Measurements from ENCODE around the gene IL10RB. TPM values are rescaled to one million over a fixed set of nuclear protein-coding genes. Genes with fewer than 3 reads are reported as not detected.
"Not testable (repeated sequence)": the region's sequence is repeated elsewhere in the genome, so short reads cannot be mapped to it uniquely, and the experiment has no call there.

The IL10RB gene
- total RNA-seq, 1 experiment from 2014 or later, result 18.2 TPM

DNA sequence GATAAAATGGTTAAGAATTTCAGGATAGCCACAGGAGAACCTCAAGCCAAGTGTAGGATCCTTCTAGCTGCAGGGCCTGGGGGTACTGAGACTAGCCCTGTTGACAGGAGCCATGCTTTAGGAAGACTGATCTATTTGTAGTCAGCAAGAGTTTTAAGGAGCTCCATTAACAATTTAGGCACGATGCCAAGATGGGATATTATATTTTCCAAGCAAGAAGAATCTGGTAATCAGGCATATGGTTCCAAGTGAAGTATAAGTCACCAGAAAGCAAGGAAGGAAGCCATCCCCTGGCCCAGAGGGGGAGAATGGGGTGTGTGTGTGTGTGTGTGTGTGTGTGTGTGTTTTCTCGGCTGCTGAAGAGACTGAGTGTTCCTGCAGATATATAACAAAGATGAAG is 29.4 kb upstream of the IL10RB start:
- H3K27ac Mint-ChIP-seq (ENCODE audit: unreplicated experiment), result no peak overlapping the region
- TF ChIP-seq, protein P1, sequence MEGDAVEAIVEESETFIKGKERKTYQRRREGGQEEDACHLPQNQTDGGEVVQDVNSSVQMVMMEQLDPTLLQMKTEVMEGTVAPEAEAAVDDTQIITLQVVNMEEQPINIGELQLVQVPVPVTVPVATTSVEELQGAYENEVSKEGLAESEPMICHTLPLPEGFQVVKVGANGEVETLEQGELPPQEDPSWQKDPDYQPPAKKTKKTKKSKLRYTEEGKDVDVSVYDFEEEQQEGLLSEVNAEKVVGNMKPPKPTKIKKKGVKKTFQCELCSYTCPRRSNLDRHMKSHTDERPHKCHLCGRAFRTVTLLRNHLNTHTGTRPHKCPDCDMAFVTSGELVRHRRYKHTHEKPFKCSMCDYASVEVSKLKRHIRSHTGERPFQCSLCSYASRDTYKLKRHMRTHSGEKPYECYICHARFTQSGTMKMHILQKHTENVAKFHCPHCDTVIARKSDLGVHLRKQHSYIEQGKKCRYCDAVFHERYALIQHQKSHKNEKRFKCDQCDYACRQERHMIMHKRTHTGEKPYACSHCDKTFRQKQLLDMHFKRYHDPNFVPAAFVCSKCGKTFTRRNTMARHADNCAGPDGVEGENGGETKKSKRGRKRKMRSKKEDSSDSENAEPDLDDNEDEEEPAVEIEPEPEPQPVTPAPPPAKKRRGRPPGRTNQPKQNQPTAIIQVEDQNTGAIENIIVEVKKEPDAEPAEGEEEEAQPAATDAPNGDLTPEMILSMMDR (IDR thresholded peaks at IDR 0.05; ENCODE audit: unreplicated experiment), result no peak
- H3K36me3 Mint-ChIP-seq (ENCODE audit: insufficient read depth, unreplicated experiment), result peaks cover 14% of the 10 kb centered on the region
- no TSS peak for BruUV-seq (replicated peaks)
- DNase-seq, result no peak
- intact Hi-C loops (cut with micrococcal nuclease; ENCODE audit: unreplicated experiment), result no loop called here
- H3K9me3 Mint-ChIP-seq (ENCODE audit: low read depth, unreplicated experiment), result no peaks in the 10 kb centered on the region
- H3K4me3 Mint-ChIP-seq (ENCODE audit: low read depth, unreplicated experiment), result no peak overlapping the region
- no peaks in the 10 kb centered on the region for H3K27me3 Mint-ChIP-seq (ENCODE audit: unreplicated experiment)
- peaks cover 26% of the 10 kb centered on the region for H3K4me1 Mint-ChIP-seq (ENCODE audit: low read depth, unreplicated experiment)
- CTCF ChIA-PET, result no interaction called here

DNA sequence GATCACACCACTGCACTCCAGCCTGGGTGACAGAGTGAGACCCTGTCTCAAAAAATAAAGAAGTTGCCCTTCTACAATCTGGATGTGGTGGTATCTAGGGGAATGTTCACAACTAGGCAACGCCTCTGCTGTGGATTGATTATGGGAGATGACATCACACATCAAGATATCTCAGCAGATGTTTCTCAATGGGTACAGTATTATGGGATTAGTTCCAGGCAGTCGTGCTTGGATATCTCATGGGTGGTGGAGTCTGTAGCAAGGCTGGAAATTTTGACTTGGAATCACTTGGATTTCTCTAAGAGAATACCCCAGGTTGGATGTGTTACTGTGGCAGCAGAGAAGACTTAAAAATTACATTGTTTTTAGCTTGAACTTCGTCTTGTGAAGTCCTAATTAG is 28.7 kb upstream of the IL10RB start:
- Mint-ChIP-seq H3K27ac (ENCODE audit: unreplicated experiment) (no peak overlapping the region), H3K4me1 (ENCODE audit: low read depth, unreplicated experiment) (peaks cover 19% of the 10 kb centered on the region), H3K36me3 (ENCODE audit: insufficient read depth, unreplicated experiment) (peaks cover 13% of the 10 kb centered on the region), H3K4me3 (ENCODE audit: low read depth, unreplicated experiment) (no peak overlapping the region), H3K9me3 (ENCODE audit: low read depth, unreplicated experiment) (no peaks in the 10 kb centered on the region), H3K27me3 (ENCODE audit: unreplicated experiment) (no peaks in the 10 kb centered on the region)
- no peak for DNase-seq
- CTCF ChIA-PET, result no interaction called here
- BruUV-seq (replicated peaks), result no TSS peak
- TF ChIP-seq, protein P1 (IDR thresholded peaks at IDR 0.05; ENCODE audit: unreplicated experiment), result no peak
- intact Hi-C loops (cut with micrococcal nuclease; ENCODE audit: unreplicated experiment), result no loop called here

DNA sequence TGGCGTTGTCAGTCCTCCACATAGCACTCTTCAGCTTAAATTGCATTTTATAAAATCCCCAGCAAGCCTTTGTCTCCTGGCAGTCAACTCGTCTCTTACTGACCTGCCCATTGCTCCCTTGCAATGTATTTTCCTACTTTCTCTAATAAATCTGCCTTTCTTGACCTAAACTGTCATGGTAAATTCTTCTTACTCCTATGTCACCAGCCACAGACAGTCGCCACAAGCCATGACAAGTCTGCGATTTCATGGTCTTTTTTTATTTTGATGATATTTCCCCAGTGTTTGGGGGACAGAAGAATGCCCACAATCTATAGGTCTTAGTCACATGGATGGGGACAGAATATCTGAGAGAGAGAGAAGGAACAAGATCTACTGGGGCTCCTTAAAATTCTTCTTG is 28.0 kb upstream of the IL10RB start:
- Mint-ChIP-seq H3K4me1 (ENCODE audit: low read depth, unreplicated experiment) (peaks cover 12% of the 10 kb centered on the region), H3K9me3 (ENCODE audit: low read depth, unreplicated experiment) (no peaks in the 10 kb centered on the region), H3K4me3 (ENCODE audit: low read depth, unreplicated experiment) (no peak overlapping the region), H3K27me3 (ENCODE audit: unreplicated experiment) (no peaks in the 10 kb centered on the region), H3K36me3 (ENCODE audit: insufficient read depth, unreplicated experiment) (peaks cover 9% of the 10 kb centered on the region), H3K27ac (ENCODE audit: unreplicated experiment) (no peak overlapping the region)
- BruUV-seq (replicated peaks), result no TSS peak
- TF ChIP-seq, protein P1 (IDR thresholded peaks at IDR 0.05; ENCODE audit: unreplicated experiment), result no peak
- intact Hi-C loops (cut with micrococcal nuclease; ENCODE audit: unreplicated experiment), result no loop called here
- DNase-seq, result no peak
- CTCF ChIA-PET, result no interaction called here

DNA sequence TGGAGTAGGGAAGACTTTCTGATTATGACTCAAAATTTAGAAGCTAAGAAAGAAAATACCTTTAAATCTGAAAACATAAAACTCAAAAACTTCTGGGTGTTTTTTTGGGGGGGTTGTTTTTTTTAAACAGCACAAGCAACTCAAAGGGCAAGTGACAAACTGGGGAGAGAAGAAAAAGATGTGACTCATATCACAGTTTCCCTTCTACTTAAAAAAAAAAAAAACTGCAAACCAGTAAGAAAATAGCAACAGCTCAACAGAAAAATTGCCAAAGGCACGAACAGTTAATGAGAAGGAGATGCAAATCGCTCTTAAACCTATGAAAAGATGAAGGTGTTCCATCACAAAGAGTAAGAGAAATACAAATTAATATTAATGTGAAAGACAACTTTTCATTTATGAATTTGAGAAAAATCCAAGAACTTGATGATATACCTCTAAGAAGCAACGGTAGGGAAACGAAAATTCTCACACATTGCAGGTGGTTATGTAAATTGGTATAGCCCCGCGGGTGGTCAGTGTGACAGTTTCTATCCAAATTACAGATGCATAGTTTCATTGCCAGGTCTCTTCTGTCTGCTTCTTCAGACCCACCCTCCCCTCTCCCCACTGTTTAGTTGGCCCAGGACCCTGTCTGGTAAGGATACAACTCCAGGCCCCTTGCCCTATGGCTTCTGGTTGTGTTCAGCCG is 27.5 kb upstream of the IL10RB start:
- Mint-ChIP-seq H3K4me3 (ENCODE audit: low read depth, unreplicated experiment) (no peak overlapping the region), H3K27me3 (ENCODE audit: unreplicated experiment) (no peaks in the 10 kb centered on the region), H3K27ac (ENCODE audit: unreplicated experiment) (no peak overlapping the region), H3K4me1 (ENCODE audit: low read depth, unreplicated experiment) (peaks cover 7% of the 10 kb centered on the region), H3K36me3 (ENCODE audit: insufficient read depth, unreplicated experiment) (peaks cover 9% of the 10 kb centered on the region), H3K9me3 (ENCODE audit: low read depth, unreplicated experiment) (no peaks in the 10 kb centered on the region)
- CTCF ChIA-PET, result no interaction called here
- intact Hi-C loops (cut with micrococcal nuclease; ENCODE audit: unreplicated experiment), result no loop called here
- TF ChIP-seq, protein P1 (IDR thresholded peaks at IDR 0.05; ENCODE audit: unreplicated experiment), result no peak
- DNase-seq, result no peak
- BruUV-seq (replicated peaks), result no TSS peak

DNA sequence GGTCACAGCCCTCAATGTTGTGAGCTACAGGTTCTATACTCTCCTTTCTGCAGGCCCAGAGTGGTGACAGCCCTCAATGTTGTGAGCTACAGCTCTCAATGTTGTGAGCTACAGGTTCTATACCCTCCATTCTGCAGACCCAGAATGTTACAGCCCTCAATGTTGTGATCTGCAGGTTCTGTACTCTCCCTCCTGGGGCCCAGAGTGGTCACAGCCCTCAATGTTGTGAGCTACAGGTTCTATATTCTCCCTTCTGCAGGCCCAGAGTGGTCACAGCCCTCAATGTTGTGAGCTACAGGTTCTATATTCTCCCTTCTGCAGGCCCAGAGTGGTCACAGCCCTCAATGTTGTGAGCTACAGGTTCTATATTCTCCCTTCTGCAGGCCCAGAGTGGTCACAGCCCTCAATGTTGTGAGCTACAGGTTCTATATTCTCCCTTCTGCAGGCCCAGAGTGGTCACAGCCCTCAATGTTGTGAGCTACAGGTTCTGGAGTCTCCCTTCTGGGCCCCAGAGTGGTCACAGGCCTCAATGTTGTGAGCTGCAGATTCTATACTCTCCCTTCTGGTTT is 26.5 kb upstream of the IL10RB start:
- not testable (repeated sequence) for DNase-seq

More for the DNA sequence above, 26.5 kb upstream of the IL10RB start:
- intact Hi-C loops (cut with micrococcal nuclease; ENCODE audit: unreplicated experiment); CTCF ChIA-PET; H3K4me3 Mint-ChIP-seq (ENCODE audit: low read depth, unreplicated experiment); H3K36me3 Mint-ChIP-seq (ENCODE audit: insufficient read depth, unreplicated experiment); H3K27ac Mint-ChIP-seq (ENCODE audit: unreplicated experiment); H3K27me3 Mint-ChIP-seq (ENCODE audit: unreplicated experiment); BruUV-seq (replicated peaks); H3K9me3 Mint-ChIP-seq (ENCODE audit: low read depth, unreplicated experiment); H3K4me1 Mint-ChIP-seq (ENCODE audit: low read depth, unreplicated experiment): not testable (repeated sequence)
